ENCODE results near the gene AMMECR1.

GRCh38 chrX:110346681-110347080, 28.8 kb upstream of the AMMECR1 start:
- TF ChIP-seq POLR2A (IDR thresholded peaks at IDR 0.05) (no peak), CTCF (IDR thresholded peaks at IDR 0.05 in 8 of 11, conservative IDR thresholded peaks at IDR 0.05 in 3 of 11) (no peak), POLR2AphosphoS5 (IDR thresholded peaks at IDR 0.05) (no peak)
